HG03025 (cell line): ENCODE measurements around the gene FAM118B.
"Not testable (repeated sequence)": the region's sequence is repeated elsewhere in the genome, so short reads cannot be mapped to it uniquely, and the experiment has no call there.

ENCODE experiments used
- ATAC-seq: cut with Tn5 transposase; IDR thresholded peaks from one replicate; pipeline ENCODE4 v1.9.1; 2021; ENCODE audit warnings: mild to moderate bottlenecking, moderate library complexity; ENCODE audit not compliant: unreplicated experiment, low FRiP score

FAM118B gene

DNA sequence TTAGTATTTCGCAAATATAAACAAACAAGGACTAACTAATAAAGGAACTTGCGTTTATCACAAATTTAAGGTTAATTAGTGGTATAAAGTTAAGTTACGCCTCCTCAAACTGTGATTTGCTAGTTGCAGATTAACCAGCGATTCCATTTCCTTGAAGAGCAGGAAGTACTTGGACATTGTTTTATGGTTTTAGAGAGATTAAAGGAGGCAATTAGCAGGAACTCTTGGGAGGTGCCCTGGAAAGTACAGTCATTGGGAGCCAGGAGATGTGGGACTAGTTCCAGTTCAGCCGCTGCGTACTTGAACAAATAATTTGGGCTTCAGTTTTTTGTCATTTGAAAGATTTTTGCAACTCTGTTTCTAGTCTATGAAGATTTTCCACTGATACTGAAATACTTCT lies 3.3 kb downstream of the FAM118B start:
- no peak for ATAC-seq

DNA sequence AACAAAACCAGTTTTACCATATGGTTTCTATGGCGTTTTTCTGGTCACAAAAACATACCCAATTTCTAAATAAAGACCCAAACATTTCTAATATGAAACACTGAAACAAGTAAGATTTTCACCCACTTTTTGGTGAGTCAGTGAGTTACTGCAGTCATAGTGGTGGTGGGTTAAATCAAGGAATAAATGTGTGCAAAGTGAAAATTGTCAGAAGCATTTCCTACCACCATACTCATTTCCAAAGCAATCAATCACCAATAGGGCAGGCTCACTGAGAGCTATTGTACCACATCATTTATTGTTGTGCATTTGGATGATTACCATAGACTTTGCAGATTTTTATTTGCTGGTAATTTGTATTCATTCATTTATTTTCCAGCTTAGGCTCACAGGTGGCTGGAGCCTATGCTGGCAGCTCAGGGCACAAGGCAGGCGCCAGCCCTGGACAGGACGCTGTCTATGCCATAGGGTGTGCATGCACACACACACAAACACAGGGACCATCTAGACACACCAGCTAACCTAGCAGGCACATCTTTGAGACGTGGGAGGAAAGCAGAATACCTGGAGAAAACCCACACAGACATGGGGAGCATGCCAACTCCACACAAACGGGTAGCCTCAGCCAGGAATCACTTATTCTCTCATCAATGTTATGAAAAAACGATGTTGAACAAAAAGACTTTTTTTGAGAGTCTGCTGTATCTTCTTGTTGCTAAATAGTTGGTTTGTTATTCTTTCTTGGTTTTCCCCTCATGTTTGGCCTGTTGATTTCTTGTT lies 5.1 kb downstream of the FAM118B start:
- no peak for ATAC-seq

- ATAC-seq = no peak
These were observed 5.9 kb downstream of the FAM118B start for GRCh38 chr11:126217491-126217890.

GRCh38 chr11:126219547-126219946 lies 8.0 kb downstream of the FAM118B start:
- ATAC-seq = no peak

- ATAC-seq = no peak
These were observed 13.2 kb downstream of the FAM118B start for GRCh38 chr11:126224647-126225294.

- no peak for ATAC-seq
These were observed 13.7 kb downstream of the FAM118B start for GRCh38 chr11:126225295-126225665.

DNA sequence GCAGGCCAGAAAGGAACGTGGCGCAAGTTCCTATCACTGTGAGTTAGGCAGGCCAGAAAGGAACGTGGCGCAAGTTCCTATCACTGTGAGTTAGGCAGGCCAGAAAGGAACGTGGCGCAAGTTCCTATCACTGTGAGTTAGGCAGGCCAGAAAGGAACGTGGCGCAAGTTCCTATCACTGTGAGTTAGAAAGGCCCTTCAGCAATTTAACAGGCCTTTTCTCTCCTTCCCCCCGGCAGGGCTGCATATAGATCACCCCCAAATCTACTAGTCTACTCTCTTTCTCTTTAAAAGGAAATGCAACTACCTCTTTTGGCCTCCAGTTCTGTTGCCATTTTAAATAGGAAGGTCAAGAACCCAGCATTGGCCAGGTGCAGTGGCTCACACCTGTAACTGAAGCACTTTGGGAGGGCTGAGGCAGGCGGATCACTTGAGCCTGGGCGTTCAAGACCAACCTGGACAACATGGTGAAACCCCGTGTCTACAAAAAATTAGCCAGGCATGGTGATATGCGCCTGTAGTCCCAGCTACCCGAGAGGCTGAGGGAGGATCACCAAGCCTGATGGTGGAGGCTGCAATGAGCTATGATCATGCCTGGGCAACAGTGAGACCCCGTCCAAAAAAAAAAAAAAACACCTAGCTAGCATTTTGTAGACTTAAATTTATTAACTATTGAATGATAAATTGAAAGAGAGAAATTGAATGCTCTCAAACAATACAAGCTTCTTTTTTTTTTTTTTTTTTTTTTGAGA lies 14.9 kb downstream of the FAM118B start:
- no peak for ATAC-seq

DNA sequence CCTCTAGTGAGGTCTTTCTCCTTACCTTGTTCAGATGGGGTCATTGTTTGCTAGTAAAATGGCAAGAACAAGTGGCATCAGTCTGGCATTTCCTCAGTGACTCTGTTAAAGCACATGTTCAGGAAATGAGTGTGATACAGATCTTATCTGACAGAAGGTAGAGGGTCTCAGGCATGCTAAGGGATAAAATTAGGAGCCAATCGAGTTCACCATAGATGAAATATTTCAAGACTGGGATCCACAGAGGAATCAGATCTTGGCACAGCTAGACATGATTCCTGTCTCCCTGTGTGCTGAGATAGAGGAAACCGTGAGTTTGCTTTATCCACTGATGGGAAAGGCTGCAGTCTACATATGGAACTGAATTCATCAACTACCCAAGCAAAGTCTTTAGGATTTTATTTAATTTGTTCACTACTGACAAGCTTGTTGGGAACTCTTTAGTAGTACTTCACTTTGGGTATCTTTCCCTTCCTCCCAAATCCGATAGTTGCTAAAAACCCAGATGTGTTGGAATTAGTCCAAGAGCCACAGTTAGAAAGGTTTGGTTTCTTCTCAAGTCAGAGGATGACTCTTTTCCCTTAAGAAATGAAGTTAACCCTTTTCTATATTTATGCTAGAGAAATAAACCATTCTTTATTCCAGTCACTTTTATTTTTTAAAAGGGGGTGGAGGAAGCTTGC lies 18.4 kb downstream of the FAM118B start:
- no peak for ATAC-seq

DNA sequence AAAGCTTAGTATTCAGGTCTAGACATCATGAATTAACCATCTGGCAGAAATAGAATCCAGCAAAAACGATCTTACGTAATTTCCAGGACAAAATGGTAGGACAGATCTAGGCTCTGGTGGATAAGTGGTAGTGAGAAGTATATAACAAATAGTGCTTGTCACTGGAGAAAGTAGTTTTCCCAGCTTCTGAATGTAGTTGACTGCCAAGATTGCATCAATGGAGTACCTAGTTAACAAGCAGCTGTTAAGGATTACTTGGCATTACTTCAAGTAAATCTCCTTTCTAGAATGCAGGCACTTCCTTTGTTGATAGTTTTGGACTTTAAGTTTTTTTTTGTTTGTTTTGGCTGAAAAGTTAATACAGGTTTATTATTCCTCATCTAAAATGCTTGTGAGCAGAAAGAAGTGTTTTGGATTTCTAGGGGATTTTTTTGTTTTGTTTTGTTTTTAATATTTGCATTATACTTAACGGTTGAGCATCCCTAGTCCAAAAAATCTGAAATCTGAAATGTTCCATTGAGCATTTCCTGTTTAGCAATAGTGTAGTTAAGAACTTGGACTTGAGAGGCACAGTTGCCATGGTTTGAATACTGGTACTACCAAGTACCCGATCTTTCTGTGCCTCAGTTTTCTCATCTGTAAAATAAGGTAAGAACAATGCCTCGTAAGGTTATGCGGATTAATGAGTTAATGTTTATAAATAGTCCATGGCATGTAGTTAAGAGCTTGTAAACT lies 20.3 kb downstream of the FAM118B start:
- no peak for ATAC-seq

GRCh38 chr11:126232683-126233082 lies 21.1 kb downstream of the FAM118B start:
- ATAC-seq = no peak

DNA sequence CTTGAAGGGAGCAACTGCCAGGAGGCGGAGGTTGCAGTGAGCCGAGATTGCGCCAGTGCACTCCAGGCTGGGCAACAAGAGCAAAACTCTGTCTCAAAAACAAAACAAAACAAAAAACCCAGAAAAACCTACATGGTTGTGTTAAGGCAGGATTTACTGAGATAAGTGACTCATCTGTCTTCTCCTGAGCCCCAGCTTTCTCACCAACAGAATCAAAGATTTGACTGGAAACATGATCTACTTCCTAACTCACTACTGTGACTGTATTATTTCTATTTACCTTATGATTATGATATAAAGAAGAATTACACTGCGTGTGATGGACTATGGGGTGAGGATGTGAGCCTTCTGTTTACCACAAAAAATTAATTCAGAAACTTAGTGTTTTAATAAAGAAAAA lies 21.8 kb downstream of the FAM118B start:
- ATAC-seq = no peak

DNA sequence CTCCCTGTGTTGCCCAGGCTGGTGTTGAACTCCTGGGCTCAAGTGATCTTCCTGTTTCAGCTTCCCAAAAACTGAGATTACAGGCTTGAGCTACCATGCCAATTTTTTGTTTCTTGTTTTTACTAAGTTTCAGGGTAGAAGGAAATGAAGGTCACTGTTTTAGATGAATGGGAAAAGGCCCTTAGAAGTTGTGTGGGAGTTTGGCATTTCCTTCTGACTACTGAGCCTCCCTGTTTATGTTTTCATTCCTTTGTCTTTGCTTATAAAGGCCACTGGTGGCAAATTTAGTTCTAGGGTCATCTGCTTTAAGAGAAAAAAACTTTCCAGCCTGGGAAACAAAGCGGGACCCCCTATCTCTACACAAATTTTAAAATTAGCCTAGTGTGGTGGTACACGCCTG lies 35.1 kb downstream of the FAM118B start:
- no peak for ATAC-seq

DNA sequence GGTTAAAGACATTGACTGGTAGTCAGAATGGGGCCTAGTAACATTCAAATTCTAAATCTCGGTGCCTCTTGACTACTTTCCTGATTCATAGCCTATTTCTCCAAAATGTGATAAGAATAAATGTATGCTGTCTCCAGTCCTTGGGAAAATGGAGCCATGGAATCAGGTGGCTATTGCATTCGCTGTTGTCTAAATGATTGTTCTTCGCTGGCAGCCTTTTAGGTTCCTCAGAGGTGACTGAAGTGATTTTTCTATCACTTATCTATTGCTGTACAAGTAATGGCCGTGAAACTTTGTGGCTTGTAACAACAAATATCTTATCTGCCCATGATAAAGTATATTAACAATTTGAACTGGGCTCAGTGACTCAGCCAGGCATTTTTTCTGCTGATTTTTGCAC lies 41.7 kb downstream of the FAM118B start:
- no peak for ATAC-seq

DNA sequence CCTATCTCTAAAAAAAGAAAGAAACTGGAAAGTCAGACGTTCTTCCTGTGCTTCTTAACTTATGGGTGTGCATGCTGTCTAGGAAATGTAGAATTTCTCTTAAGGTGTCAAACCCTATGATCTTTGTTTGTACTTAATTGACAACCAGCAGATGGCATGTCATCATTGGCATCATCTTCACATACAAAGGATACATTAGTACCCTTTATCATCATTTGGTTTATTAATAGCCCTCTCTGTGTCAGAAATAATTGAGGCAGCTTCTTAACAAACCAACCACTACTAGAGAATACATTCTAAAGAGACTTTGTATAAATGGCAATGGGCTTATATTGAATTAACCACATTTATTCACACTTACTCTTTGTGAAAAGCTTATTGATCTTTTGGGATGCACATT lies 43.2 kb downstream of the FAM118B start:
- no peak for ATAC-seq

DNA sequence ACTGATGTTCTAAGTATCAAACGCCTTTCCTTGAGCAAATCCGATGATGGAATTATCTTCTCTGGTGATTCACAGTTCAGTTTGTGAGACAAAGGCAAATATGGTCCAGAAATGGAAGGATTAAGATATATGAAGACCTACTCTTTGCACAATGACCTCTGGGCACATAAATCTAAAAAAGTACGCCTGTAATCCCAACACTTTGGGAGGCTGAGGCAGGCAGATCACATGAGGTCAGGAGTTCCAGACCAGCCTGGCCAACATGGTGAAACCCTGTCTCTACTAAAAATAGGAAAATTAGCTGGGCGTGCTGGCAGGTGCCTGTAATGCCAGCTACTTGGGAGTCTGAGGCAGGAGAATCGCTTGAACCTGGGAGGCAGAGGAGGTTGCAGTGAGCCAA lies 43.9 kb downstream of the FAM118B start:
- ATAC-seq = not testable (repeated sequence)

DNA sequence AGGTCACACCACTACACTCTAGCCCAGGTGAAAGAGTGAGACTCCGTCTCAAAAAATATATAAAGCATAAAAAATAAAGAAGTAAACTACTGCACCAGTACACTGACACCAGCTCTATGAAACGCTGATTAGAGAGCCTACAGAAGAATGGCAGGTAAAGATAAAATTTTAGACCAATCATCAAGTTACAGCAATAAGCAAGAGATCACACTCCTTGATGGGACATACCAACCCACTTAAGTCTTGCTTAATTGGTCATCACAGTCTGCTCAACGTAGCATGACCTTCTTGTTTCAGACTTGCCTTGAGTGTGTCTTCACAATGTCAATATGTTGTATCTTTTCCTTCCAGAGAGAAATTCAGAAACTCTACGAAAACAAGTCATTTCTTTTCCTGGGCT lies 44.6 kb downstream of the FAM118B start:
- no peak for ATAC-seq

DNA sequence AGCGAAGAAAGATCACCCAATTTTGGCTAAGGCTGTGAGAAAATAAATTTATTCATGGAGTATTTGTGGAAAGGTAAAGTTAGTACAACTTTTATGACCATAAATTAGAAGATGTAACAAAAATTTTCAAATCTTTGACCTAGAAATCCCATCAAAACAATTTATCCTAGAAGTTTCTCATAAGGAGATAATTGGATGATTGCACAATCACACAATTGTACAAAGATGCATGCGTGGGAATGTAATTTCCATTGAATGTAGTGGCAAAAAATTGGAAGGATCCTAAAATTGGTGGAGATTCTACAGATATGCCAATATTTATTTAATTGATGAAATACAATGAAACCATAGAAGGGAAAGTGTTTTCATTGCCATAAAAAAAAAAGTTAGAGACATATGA lies 45.6 kb downstream of the FAM118B start:
- no peak for ATAC-seq

DNA sequence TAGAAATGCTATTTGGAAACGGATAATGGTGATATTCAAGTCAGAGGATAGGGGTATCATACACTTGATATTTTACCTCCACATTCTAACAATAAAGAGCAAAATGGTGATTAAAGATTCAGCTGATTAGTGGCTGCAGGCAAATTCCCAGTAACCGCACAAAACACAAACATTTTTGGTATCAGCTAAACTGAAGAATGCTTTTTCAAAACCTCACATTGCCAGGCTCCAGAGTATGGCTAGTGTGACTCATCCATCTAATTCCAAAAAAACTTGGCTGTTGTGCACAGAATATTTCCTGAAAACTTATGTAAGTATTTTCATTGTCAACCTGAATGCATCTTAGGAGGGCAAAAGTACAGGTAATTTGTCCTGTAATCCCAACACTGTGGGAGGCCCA lies 46.2 kb downstream of the FAM118B start:
- ATAC-seq = no peak

GRCh38 chr11:126262216-126262615 lies 50.6 kb downstream of the FAM118B start:
- no peak for ATAC-seq

- ATAC-seq = no peak
These were observed 51.9 kb downstream of the FAM118B start for GRCh38 chr11:126263489-126263888.
